Activated CD8-positive, alpha-beta T cell treated with anti-CD3 and anti-CD28 coated beads for 36 hours (primary cell): Measurements from ENCODE around the gene CHSY3. TPM values are rescaled to one million over a fixed set of nuclear protein-coding genes. Genes with fewer than 3 reads are reported as not detected.

ENCODE experiments used
- ATAC-seq: fragments of 200-7000 bp; cut with Tn5 transposase; one replicate; pipeline ENCODE4 v1.10.0; 2021; ENCODE audit warnings: mild to moderate bottlenecking, moderate library complexity
- CTCF ChIA-PET: fragments of 350-600 bp; sonication (Branson Sonifier 250); formaldehyde crosslinking; loops from one replicate; lab custom pipeline; 2021; ENCODE audit warnings: antibody characterized with exemption; lab: Charles Lee
- POLR2A ChIA-PET: fragments of 350-600 bp; sonication (Branson Sonifier 250); formaldehyde crosslinking; loops from one replicate; lab custom pipeline; 2021; ENCODE audit warnings: antibody characterized with exemption; lab: Charles Lee
- DNase-seq: peaks from one replicate; pipeline ENCODE4 v3.0.0-alpha.2; 2020
- H3K27ac Mint-ChIP-seq: one replicate; pipeline ENCODE4 v1.8.0; 2021; ENCODE audit warnings: mild to moderate bottlenecking, mixed read lengths
- H3K27me3 Mint-ChIP-seq: one replicate; pipeline ENCODE4 v1.8.0; 2021; ENCODE audit warnings: mixed read lengths
- H3K36me3 Mint-ChIP-seq: one replicate; pipeline ENCODE4 v1.8.0; 2021; ENCODE audit warnings: low read depth, mixed read lengths
- H3K4me1 Mint-ChIP-seq: one replicate; pipeline ENCODE4 v1.8.0; 2021; ENCODE audit warnings: low read depth, mixed read lengths
- H3K4me3 Mint-ChIP-seq: one replicate; pipeline ENCODE4 v1.8.0; 2021; ENCODE audit warnings: mild to moderate bottlenecking, moderate library complexity, mixed read lengths
- H3K9me3 Mint-ChIP-seq: one replicate; pipeline ENCODE4 v1.8.0; 2021; ENCODE audit warnings: mixed read lengths
- CTCF ChIP-seq: fragments of 200-600 bp; IDR thresholded peaks from one replicate; pipeline ENCODE4 v1.8.0; 2022; ENCODE audit warnings: antibody characterized with exemption, mild to moderate bottlenecking
- intact Hi-C: fragments of 100-400 bp; cut with micrococcal nuclease; formaldehyde crosslinking; loops from one replicate; pipeline ENCODE4 v1.10.0; 2022
- total RNA-seq, 2 experiments: library from RNA; stranded (reverse); gene quantifications; one replicate each; pipeline ENCODE4 v1.2.3, GENCODE V29; 2021

Gene CHSY3
- total RNA-seq, 2 experiments from 2014 or later: not detected

- H3K9me3 Mint-ChIP-seq: no peaks in the 10 kb centered on the region
- ATAC-seq: no peak
- no peak overlapping the region for H3K27ac Mint-ChIP-seq
- H3K36me3 Mint-ChIP-seq: no peaks in the 10 kb centered on the region
- H3K4me3 Mint-ChIP-seq: no peak overlapping the region
- ChIA-PET CTCF (no interaction called here), POLR2A (no interaction called here)
- TF ChIP-seq CTCF: no peak
- intact Hi-C loops: no loop called here
- DNase-seq: no peak
- H3K4me1 Mint-ChIP-seq: no peaks in the 10 kb centered on the region
- H3K27me3 Mint-ChIP-seq: peaks cover 5% of the 10 kb centered on the region
Measured at GRCh38 chr5:130136300-130136699, 232.0 kb downstream of the CHSY3 start.

GRCh38 chr5:130137681-130138080, 233.4 kb downstream of the CHSY3 start:
- no peak for DNase-seq
- POLR2A ChIA-PET: no interaction called here
- Mint-ChIP-seq H3K9me3 (no peaks in the 10 kb centered on the region), H3K27me3 (peaks cover 5% of the 10 kb centered on the region), H3K36me3 (no peaks in the 10 kb centered on the region), H3K4me3 (no peak overlapping the region), H3K27ac (no peak overlapping the region), H3K4me1 (no peaks in the 10 kb centered on the region)
- TF ChIP-seq CTCF: no peak
- no peak for ATAC-seq
- intact Hi-C loops: no loop called here
- CTCF ChIA-PET: interaction anchor here (0.7 kb wide), 1 partner anchor 569 kb away, joined by 3 read pairs; no protein-coding TSS in a partner anchor

- no peak for DNase-seq
- no peaks in the 10 kb centered on the region for H3K4me1 Mint-ChIP-seq
- no peak overlapping the region for H3K4me3 Mint-ChIP-seq
- H3K36me3 Mint-ChIP-seq: no peaks in the 10 kb centered on the region
- TF ChIP-seq CTCF: no peak
- ATAC-seq: no peak
- H3K27me3 Mint-ChIP-seq: peaks cover 5% of the 10 kb centered on the region
- POLR2A ChIA-PET: no interaction called here
- CTCF ChIA-PET: interaction anchor here (0.7 kb wide), 1 partner anchor 568 kb away, joined by 3 read pairs; no protein-coding TSS in a partner anchor
- no peak overlapping the region for H3K27ac Mint-ChIP-seq
- intact Hi-C loops: no loop called here
- H3K9me3 Mint-ChIP-seq: no peaks in the 10 kb centered on the region
Measured at GRCh38 chr5:130138406-130139045, 234.3 kb downstream of the CHSY3 start.

GRCh38 chr5:130141659-130142320, 237.5 kb downstream of the CHSY3 start:
- POLR2A ChIA-PET: interaction anchor here (0.6 kb wide), 1 partner anchor 1200 kb away, joined by 3 read pairs; no protein-coding TSS in a partner anchor
- Mint-ChIP-seq H3K27ac (no peak overlapping the region), H3K4me3 (no peak overlapping the region), H3K9me3 (no peaks in the 10 kb centered on the region), H3K36me3 (no peaks in the 10 kb centered on the region), H3K4me1 (no peaks in the 10 kb centered on the region), H3K27me3 (peaks cover 1% of the 10 kb centered on the region)
- CTCF ChIA-PET: interaction anchor here (1.6 to 1.8 kb wide), 2 partner anchors 368 to 371 kb away, joined by 4 to 18 read pairs; no protein-coding TSS in a partner anchor
- intact Hi-C loops: no loop called here
- DNase-seq (peak; percentile 27), ATAC-seq (no peak)
- TF ChIP-seq CTCF: no peak

GRCh38 chr5:130151239-130151638, 247.0 kb downstream of the CHSY3 start:
- intact Hi-C loops: no loop called here
- CTCF ChIA-PET: no interaction called here
- no peak overlapping the region for H3K4me3 Mint-ChIP-seq
- ATAC-seq: no peak
- DNase-seq: no peak
- H3K27ac Mint-ChIP-seq: no peak overlapping the region
- POLR2A ChIA-PET: no interaction called here
- no peaks in the 10 kb centered on the region for H3K36me3 Mint-ChIP-seq
- no peaks in the 10 kb centered on the region for H3K27me3 Mint-ChIP-seq
- no peaks in the 10 kb centered on the region for H3K4me1 Mint-ChIP-seq
- H3K9me3 Mint-ChIP-seq: no peaks in the 10 kb centered on the region
- TF ChIP-seq CTCF: no peak
